Fibroblast of the aortic adventitia (primary cell): ENCODE measurements around the gene PPFIBP2. TPM values are rescaled to one million over a fixed set of nuclear protein-coding genes. Genes with fewer than 3 reads are reported as not detected.
A peak's percentile ranks its signal among the peaks of the same experiment; 100 is the strongest.

ENCODE experiments used
- DNase-seq: peaks from one replicate; pipeline ENCODE4 v3.0.0-alpha.2; 2010; ENCODE audit warnings: low read depth
- H3K4me3 ChIP-seq: 2 replicates; pipeline ENCODE4 v1.5.1; 2011; ENCODE audit warnings: low read depth, mild to moderate bottlenecking, control low read depth, low read length, moderate library complexity
- total RNA-seq: library from RNA; depleted of rRNA; stranded (reverse); fragments of >200 nt; gene quantifications from 2 replicates; pipeline ENCODE4 v1.2.3, GENCODE V29; 2012; ENCODE audit warnings: low replicate concordance
- TF ChIP-seq, protein P1 (sequence below): IDR thresholded peaks from 2 replicates; pipeline ENCODE4 v1.5.1; 2011; ENCODE audit warnings: mild to moderate bottlenecking, low read length, control low read depth, inconsistent platforms; ENCODE audit not compliant: insufficient read depth

PPFIBP2 gene
- total RNA-seq, 1 donor, result 11.7 TPM

DNA sequence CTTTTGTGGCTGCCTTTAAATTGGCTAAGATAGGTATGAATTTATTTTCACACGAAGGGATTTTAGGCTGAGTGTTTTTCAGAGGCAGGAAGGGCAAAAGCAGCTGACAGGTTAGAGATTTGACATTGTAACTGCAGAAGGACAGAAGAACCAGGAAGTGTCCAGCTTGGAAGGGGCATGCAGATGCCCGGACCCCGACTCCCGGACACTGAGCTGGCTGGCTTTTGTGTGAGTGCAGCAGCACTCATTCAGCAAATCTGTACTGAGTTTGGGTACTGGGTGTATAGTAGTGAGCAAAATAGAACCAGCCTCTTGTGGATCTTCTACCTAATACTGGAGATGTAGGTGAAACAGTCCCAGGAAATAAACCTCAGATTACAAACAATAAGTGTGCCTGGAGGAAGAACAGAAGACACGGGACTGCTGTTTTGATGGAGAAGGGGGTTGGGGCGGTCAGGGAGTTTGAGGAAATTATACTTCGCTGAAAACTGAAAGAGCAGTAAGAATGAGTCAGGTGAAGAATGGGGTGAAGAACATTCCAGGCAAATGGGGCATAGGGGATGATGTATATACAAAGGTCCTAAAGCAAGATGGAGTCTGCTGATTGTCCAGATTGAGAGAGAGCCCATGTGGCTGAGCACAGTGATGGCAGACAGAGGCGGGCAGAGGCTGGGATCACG is 64.6 kb downstream of the PPFIBP2 start:
- H3K4me3 ChIP-seq, result peak overlapping the region; percentile 70
- TF ChIP-seq, protein P1, sequence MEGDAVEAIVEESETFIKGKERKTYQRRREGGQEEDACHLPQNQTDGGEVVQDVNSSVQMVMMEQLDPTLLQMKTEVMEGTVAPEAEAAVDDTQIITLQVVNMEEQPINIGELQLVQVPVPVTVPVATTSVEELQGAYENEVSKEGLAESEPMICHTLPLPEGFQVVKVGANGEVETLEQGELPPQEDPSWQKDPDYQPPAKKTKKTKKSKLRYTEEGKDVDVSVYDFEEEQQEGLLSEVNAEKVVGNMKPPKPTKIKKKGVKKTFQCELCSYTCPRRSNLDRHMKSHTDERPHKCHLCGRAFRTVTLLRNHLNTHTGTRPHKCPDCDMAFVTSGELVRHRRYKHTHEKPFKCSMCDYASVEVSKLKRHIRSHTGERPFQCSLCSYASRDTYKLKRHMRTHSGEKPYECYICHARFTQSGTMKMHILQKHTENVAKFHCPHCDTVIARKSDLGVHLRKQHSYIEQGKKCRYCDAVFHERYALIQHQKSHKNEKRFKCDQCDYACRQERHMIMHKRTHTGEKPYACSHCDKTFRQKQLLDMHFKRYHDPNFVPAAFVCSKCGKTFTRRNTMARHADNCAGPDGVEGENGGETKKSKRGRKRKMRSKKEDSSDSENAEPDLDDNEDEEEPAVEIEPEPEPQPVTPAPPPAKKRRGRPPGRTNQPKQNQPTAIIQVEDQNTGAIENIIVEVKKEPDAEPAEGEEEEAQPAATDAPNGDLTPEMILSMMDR, result no peak
- DNase-seq, result no peak

DNA sequence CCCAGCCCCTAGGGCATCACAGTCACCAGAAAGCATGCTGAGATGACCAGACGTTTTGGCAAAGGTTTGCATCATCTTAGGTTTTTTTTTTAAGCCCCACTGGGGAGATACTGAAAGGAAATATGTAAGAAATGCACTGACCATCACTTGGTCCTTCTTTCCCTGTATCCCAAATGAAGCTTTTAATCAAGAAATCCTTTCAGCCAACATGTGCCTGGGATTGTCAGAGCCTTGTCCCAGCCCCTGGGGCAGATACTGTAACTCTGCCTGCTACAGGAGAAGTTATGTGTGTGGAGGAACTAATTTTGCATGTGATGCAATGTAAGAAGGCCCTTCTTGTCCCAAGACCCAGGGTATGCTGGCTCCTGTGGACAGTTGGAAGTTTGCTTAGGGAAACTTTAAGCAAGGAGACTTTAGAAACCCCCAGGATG is 65.6 kb downstream of the PPFIBP2 start:
- TF ChIP-seq, protein P1, result no peak
- peak overlapping the region; percentile 2 for H3K4me3 ChIP-seq
- DNase-seq, result peak; percentile 85

DNA sequence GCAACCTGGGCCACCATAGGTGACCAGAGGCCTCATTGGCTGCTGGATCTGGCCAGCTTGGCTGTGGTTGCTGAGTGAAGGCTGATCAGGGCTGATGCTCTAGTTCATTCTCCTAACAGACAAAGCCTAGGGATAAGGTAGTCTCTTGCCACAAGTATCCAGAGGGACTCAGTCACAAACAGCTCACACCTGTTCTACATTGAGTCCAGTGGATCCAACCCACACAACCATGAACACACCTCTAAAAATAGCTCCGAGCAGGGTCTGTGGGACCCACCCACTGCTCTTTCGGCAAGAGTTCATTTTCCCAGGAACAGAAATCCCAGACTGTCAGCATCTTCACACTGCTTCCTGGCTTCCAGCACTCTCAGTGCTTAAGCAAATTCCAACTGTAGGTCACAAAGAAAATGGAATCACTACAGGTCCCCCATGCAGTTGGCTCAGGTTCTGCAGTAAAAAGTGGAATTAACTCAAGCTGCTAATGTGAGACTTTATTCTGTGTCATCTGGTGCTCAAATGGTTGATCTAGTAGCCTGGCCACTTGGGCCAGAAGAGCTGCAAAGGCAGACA is 67.3 kb downstream of the PPFIBP2 start:
- no peak overlapping the region for H3K4me3 ChIP-seq
- no peak for DNase-seq
- TF ChIP-seq, protein P1, result no peak

DNA sequence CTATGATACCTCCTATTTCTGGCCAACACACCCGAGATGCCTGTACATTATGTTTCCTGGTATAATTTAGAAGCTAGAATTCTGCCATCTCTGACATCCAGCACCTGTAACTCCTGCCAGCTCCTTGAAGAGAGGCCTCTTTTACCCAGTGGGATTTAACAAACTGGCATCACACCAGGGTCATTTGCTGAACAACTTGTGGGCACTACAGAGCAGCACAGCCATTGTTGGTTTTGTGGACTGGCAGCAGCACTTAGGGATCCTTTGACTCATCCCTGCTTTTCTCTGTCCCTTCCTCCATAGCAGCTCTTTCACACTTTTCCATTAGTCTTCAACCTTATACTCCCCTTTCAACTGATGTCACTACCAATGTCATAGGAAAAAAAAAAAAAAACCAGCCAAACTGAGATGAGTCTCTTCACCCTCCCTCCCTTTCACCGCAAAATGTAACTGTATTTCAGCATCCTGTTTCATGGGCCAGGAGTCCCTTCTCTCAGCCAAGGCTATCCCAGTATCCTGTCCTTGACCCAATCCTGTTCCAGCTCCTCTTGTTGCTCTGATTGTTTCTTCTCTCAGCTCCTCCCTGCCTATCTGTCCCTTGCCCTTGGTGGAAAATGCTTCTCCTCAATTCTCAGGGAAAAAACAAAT is 68.7 kb downstream of the PPFIBP2 start:
- TF ChIP-seq, protein P1, result no peak
- DNase-seq, result peak; percentile 36
- no peak overlapping the region for H3K4me3 ChIP-seq

DNA sequence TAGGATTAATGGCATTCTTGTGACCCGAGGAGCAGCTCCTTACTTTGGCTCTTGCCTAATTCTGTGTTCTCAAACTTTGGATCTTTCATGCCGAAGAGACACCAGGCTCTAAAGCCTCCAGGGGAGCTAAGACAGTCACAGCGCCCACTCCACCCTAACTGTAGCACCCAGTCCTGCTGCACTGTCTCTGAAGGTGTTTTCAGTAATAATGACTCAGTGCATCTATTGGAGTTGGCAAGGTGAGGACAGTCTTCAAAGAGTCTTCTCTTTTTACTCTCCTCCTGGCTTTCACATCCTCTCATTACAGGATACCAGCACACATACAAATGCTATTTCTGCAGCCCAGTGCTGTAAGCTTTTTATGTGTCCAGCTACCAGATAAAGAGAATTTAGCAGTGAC is 69.4 kb downstream of the PPFIBP2 start:
- no peak for DNase-seq
- TF ChIP-seq, protein P1, result no peak
- no peak overlapping the region for H3K4me3 ChIP-seq

DNA sequence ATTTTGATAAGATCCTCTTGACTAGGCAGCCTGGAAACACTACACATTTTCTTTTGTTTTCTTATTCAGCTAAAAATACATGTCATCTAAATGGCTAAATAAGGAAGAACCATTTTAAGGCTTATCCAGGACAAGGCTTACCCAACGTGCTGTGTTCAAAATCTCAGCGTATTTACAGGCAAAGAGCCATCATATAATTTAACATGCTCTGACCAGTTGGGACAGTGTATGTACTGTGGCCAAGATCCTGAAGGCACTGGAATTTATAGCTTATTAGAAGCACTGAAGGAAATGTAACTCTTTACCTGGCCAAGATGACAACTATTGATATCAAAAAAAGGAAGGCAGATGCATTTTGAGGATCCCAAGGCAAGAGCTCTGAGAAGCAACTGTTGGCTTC is 71.1 kb downstream of the PPFIBP2 start:
- no peak overlapping the region for H3K4me3 ChIP-seq
- TF ChIP-seq, protein P1, result no peak
- no peak for DNase-seq
